HG02588 (cell line): ENCODE results near the gene ADAM30.
"Not testable (repeated sequence)": the region's sequence is repeated elsewhere in the genome, so short reads cannot be mapped to it uniquely, and the experiment has no call there.

Source experiments
- ATAC-seq: cut with Tn5 transposase; IDR thresholded peaks from one replicate; pipeline ENCODE4 v1.9.1; 2021; ENCODE audit warnings: mild to moderate bottlenecking, moderate library complexity; ENCODE audit not compliant: unreplicated experiment

ADAM30 gene

GRCh38 chr1:119879510-119880434, 16.5 kb downstream of the ADAM30 start:
- ATAC-seq: no peak

DNA sequence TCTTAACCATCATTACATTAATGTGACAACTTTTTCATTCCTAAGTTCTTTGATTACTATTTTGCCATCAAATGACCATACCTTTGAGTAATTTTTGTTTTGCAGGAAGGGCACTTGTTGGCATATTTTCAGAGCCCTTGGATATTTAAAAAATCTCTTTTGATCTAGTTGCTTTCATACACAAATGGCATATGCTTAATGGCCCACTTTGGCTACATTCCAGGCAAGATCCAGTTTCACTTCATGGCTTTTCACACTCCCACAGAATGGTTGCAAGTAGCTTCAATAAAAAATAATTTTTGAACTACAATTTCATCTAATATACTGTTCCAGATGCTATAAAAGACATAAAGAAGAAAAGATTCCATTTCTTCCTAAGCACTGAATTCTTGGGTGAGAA, 18.1 kb downstream of the ADAM30 start:
- no peak for ATAC-seq

DNA sequence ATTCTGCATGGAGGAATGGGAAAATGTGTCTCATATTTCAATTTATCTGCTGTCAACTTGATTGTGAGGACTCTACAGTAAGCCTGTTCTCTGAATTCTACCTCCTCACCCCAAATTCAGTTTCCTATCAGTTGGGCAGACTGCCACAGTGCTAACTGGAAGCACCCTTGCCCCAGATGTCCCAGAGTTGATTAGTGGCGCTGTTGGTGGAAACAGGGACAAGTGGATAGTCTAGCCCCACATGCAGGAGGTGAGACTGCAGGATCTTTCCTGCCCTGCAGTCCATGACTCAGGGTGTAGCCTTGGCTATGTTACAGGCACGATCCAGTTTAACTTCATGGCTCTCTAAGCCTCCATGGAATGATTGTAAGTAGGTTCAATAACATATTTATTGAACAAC, 22.1 kb downstream of the ADAM30 start:
- no peak for ATAC-seq

DNA sequence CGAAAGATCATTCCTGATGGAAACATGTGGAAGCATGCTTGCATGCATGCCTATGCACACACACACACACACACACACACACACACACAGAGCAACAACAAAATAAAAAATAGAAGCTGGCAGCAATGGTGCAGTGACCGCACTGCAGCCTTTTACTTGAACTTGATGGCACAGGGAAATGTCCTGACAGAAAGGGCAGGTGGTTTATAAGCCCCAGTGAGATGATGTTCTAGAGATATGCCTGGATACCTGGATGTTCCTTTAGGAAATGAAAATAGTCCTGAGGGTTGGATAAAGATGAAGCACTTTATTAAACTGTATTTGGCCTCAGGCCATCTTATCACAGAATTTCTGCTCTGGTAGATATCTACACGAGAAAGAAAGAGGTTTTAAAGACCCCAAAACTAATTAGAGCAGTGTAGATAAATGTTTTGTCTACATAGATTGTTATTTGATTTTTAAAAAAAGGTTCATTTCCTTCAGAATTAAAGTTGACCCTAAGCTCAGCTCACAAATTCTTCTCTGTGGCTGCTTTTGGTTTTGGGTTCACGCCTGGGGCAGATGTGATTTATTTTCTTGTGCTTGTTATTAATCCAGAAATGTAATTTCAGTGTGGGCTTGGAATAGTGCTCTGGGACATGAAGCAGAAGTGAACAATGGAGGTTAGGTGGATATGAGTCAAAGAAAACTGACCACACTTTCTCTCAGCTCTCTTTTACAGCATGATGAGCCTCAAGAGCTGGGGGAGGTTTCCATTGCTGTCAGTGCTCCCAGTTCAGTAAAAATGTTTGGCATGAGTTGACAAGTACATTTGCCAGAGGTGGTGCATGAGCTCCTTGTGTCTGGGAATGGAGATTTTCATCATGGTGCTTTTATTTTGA, 22.9 kb downstream of the ADAM30 start:
- no peak for ATAC-seq

GRCh38 chr1:119871881-119872280, 24.4 kb downstream of the ADAM30 start:
- ATAC-seq: no peak

- ATAC-seq: no peak
These were observed 25.3 kb downstream of the ADAM30 start for GRCh38 chr1:119870917-119871596.

- no peak for ATAC-seq
These were observed 26.3 kb downstream of the ADAM30 start for GRCh38 chr1:119869995-119870394.

- ATAC-seq: no peak
These were observed 28.1 kb downstream of the ADAM30 start for GRCh38 chr1:119868176-119868575.

DNA sequence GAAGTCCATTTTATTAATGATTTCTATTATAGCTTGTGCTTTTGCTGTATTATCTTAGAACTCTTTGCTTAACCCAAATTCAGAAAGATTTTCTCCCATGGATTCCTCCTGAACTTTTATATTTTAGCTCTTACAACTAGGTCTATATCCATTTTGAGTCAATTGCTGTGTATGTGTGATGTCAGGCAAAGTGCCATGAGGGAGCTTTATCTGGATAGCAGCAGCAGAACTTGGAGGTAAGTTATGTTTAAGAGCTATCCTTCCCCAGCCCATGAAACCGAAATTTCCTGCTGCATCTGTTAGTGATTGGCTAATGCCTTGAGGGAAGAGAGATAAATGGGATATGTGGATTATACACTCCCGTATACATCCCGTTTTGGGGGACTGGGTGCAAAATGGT, 29.9 kb downstream of the ADAM30 start:
- no peak for ATAC-seq

- ATAC-seq: no peak
These were observed 30.7 kb downstream of the ADAM30 start for GRCh38 chr1:119865627-119866026.

GRCh38 chr1:119862276-119862675, 34.0 kb downstream of the ADAM30 start:
- no peak for ATAC-seq

DNA sequence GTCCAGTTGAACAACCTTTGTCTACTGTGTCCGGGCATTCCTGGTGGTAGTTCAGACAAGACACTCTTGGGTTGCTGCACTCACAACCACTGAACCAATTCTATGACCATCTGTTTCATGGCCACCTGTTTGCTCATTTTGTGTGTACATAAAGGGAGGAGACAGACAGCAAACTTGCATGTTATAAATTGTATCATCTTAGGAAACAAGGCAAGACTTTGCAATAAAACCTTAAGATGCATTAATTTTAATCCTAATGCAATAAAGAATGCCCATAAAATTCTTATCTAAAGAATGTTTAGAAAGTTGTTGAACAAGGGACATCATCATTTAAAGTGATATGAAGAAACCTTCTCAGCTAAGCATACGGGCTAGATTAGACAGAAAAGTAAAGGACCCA, 34.8 kb downstream of the ADAM30 start:
- no peak for ATAC-seq

GRCh38 chr1:119859647-119860046, 36.7 kb downstream of the ADAM30 start:
- ATAC-seq: no peak

DNA sequence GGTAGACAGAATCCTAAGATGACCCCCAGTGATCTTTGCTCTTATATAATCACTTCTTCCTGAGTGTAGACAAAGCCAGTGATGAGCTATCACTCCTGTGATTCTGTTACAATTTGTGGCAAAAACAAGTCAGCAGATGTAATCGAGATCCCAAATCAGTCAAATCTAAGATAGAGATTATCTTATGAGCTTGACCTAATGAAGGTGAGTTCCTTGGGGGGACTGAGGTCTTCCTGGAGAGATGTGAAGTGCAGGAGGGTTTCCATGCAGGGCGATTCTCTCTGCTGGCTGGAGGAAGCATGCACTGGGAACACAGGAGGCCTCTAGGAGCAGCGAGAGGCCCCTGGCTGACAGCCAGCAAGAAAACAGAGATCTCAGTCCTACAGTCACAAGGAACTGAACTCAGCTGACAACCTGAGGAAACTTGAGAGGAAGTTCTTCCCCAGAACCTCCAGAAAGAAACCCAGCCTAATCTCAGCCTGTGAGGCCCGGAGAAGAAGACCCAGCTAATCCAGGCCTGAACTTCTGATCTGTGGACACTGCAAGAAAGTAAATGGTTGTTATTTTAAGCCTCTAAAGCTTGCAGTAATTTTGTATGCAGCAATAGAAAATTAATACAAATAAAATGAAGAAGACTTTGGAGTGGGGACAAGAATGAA, 37.6 kb downstream of the ADAM30 start:
- ATAC-seq: not testable (repeated sequence)

GRCh38 chr1:119858126-119858525, 38.2 kb downstream of the ADAM30 start:
- no peak for ATAC-seq

DNA sequence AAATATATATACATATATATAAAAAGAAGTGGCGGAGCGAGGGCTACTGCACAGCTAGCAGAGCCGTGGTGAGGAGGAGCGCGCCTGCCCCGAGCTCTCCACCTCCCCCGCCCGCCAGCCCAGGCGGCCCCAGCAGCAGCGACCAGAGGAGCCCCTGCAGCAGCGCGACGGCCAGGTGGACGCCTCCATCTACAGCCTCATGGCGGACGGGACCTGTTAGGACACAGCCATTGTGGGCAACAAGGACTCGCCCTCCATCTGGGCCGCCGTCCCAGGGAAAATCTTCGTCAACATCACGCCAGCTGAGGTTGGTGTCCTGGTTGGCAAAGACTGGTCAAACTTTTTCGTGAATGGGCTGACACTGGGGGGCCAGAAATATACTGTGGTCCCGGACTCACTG, 43.2 kb downstream of the ADAM30 start:
- ATAC-seq: no peak

- ATAC-seq: not testable (repeated sequence)
These were observed 52.1 kb downstream of the ADAM30 start for GRCh38 chr1:119844206-119844605.
